GM06990 (cell line): Measurements from ENCODE around the gene HLA-DQA1.
A peak's percentile ranks its signal among the peaks of the same experiment; 100 is the strongest.
"Not testable (repeated sequence)": the region's sequence is repeated elsewhere in the genome, so short reads cannot be mapped to it uniquely, and the experiment has no call there.

Source experiments
- DNase-seq: peaks from one replicate; pipeline ENCODE4 v3.0.0-alpha.2; 2011; ENCODE audit not compliant: insufficient read length; ENCODE audit errors: extremely low read depth
- H3K27me3 ChIP-seq: replicated peaks from 2 replicates; pipeline ENCODE4 v1.6.0; 2011; ENCODE audit warnings: low read length; ENCODE audit not compliant: control insufficient read depth, insufficient read depth
- H3K36me3 ChIP-seq: 2 replicates; pipeline ENCODE4 v1.5.1; 2011; ENCODE audit warnings: low read length; ENCODE audit not compliant: control insufficient read depth, insufficient read depth
- H3K4me3 ChIP-seq: replicated peaks from 2 replicates; pipeline ENCODE4 v1.5.1; 2011; ENCODE audit warnings: low read depth, mild to moderate bottlenecking, control low read depth, low read length
- CTCF ChIP-seq: IDR thresholded peaks from 2 replicates; pipeline ENCODE4 v1.5.1; 2011; ENCODE audit warnings: low read length, control low read depth, mild to moderate bottlenecking, inconsistent platforms; ENCODE audit not compliant: insufficient read depth, poor library complexity, severe bottlenecking

Gene HLA-DQA1

GRCh38 chr6:32637219-32637880, at the start of gene HLA-DQA1:
Gene HLA-DQA1, plus strand, starts transcription at chr6:32637406. Its CDS starts 53 bp downstream, at chr6:32637459.
- peaks cover under 1% of the 10 kb centered on the region; the same call in 1 of the 2 replicates for H3K36me3 ChIP-seq
- no peak for TF ChIP-seq CTCF
- H3K27me3 ChIP-seq: no peaks in the 10 kb centered on the region
- peak within 1 kb of the TSS; percentile 64 for H3K4me3 ChIP-seq
- peak; percentile 68 for DNase-seq

GRCh38 chr6:32588156-32588555, 49.0 kb upstream of the HLA-DQA1 start:
- Histone ChIP-seq H3K27me3 (no peaks in the 10 kb centered on the region), H3K36me3 (no peaks in the 10 kb centered on the region), H3K4me3 (peak overlapping the region; percentile 52)
- TF ChIP-seq CTCF: no peak
- no peak for DNase-seq

- no peak for TF ChIP-seq CTCF
- Histone ChIP-seq H3K36me3 (no peaks in the 10 kb centered on the region), H3K27me3 (no peaks in the 10 kb centered on the region), H3K4me3 (peak within 1 kb of the TSS; percentile 55)
- peak; percentile 77 for DNase-seq
Observed at GRCh38 chr6:32589596-32590449, 47.4 kb upstream of the HLA-DQA1 start, which contains the start of gene HLA-DRB1. Gene HLA-DRB1, minus strand, starts transcription at chr6:32589848. Its CDS starts 106 bp downstream, at chr6:32589742.

- H3K27me3 ChIP-seq, DNase-seq, H3K36me3 ChIP-seq, H3K4me3 ChIP-seq: not testable (repeated sequence)
Observed at GRCh38 chr6:32590713-32591112, 46.5 kb upstream of the HLA-DQA1 start.

GRCh38 chr6:32597024-32597423, 40.2 kb upstream of the HLA-DQA1 start:
- Histone ChIP-seq H3K4me3 (no peak overlapping the region), H3K36me3 (no peaks in the 10 kb centered on the region), H3K27me3 (no peaks in the 10 kb centered on the region)
- DNase-seq: no peak
- no peak for TF ChIP-seq CTCF

GRCh38 chr6:32602383-32602782, 34.8 kb upstream of the HLA-DQA1 start:
- no peaks in the 10 kb centered on the region for H3K36me3 ChIP-seq
- no peak for TF ChIP-seq CTCF
- H3K27me3 ChIP-seq: no peaks in the 10 kb centered on the region
- no peak overlapping the region for H3K4me3 ChIP-seq
- no peak for DNase-seq
